Measurements from ENCODE around the gene TSPAN13.

The TSPAN13 gene

DNA sequence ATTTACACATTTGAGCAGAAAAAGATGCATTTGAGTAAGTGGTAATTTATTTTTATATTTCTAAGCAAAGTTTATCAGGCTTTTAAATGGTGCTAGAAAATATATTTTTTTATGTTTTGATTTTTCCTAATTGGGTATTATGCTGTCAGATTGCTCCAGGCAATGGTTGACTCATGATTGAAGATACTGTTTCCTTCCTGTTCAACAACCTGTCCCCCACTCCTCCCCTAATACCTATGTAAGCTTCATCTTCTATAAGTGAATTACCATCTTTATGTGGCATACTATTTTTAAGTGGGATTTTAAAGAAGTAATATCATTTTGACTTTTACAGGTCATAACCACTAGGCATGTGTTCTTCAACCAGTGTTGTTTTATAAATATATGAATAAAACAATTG, 21.4 kb downstream of the TSPAN13 start:
- no peak for DNase-seq (ENCODE audit: low spot score)

DNA sequence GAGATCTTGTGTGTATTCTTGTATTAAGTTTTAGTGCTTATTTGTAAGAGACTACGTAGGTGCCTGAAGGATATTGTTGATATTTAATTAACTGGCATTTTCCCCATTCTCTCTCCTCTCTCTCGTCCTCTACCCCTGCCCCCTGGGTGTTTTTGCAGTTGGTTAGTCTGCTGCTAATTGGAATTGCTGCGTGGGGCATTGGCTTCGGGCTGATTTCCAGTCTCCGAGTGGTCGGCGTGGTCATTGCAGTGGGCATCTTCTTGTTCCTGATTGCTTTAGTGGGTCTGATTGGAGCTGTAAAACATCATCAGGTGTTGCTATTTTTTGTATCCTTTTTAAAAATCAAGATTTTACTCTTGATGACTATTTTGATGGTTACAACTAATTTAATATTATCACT, 22.5 kb downstream of the TSPAN13 start:
- DNase-seq (ENCODE audit: low spot score), result no peak

DNA sequence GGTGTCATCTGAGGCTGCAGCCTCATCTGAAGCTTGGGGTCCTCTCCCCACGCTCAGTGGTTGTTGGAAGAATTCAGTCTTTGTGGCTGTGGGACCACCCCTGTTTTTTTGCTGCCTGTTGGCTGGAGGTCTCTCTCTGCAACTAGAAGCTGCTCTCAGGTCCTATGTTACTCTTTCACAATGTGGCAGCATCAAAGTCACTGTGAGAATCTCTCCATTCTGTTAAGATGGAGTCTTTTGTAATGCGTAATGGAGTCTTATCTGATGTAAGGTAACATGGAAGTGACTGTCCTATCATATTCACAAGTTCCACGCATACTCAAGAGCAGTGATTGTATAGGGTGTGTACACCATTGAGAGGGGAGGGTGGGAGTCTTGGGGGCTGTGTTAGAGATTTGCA, 24.9 kb downstream of the TSPAN13 start:
- no peak for DNase-seq (ENCODE audit: low spot score)

DNA sequence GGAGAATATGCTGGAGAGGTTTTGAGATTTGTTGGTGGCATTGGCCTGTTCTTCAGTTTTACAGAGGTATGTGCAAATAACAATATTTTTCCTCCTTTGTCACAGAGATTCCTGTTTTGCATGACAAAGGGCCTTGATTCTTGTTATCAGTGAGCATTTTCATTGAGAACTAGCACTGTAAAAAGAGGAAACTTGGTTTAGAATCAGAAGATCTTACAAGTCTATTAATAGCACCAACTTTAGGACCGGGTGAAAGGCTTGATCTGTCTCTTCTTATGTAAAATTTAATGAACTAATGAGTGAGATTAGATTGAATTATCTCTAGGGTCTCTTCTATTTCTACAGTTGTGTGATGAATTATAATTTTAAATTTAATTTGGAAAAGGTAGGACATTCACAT, 25.5 kb downstream of the TSPAN13 start:
- no peak for DNase-seq (ENCODE audit: low spot score)

DNA sequence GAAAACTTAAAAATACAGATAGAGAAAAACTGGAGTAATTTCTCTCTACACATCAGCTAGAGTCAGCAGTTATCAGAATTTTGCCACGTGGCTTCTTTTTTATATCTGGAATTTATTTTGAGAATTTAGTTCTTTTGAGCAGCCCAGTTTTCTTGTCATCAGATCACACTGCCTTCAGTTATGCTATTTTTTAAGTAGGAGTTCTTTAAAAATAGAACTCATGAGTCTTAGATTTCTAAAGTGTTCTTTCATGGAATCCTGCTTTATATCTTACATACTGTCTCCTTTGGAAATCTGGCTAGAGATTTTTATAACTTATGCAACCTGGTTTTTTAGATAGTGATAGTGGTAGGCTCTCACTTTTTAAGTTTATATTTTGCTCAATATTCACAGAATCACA, 27.0 kb downstream of the TSPAN13 start:
- no peak for DNase-seq (ENCODE audit: low spot score)

DNA sequence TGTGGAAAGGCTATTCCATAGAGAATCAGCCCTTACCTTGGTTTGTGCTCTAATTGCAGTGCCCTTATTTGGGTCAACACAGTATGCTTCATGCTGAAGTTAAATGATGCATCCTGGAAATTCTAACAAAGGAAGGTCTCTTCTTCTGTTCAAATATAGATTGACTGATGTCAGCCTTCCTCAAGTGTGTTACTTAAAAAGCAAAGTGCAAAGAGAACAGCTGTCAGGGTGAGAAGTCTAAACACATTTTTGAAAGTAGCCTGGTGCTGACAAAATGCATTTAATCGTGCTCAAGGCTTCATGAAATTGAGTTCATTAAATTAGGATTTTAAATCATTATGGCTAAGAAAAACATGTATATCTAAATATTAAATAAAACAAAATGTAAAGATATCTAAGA, 31.8 kb downstream of the TSPAN13 start:
- DNase-seq (ENCODE audit: low spot score), result no peak

DNA sequence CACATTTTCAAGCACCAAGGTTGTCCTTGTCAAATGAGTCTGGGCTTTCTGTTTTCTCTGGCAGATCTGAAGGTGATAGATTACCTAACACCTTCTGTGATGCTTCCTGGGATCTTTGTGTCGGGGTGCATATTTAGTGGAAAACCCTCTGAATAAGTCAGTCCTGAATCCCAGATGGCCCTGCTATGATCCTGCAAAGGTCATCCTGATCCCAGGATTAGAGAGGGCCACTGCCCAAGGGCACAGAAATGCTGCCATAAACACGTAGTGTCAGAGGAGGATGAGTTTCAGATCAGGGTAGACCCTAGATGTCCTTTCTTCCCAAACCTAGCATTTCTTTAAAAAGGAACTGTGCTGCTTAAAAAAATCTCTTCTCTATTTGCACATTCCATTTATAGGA, 32.3 kb downstream of the TSPAN13 start:
- DNase-seq (ENCODE audit: low spot score), result no peak

DNA sequence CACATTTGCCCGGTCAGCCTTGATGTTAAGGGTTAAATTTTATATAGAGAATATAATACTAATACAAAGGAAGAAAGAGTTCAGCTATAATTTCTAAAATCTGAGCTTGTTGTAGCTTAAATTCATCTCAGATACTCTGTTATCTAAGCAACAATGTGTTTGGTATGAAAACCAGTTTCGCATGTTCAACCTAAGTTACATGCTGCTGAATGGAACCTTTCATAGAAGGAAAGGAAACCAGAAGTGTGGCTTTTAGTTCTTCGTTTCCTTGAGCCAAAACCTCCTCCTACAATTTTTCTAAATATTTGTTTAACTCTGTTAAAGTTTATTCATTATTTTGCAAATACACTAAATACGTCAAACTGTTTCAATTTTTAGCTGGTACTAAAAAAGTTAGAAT, 32.7 kb downstream of the TSPAN13 start:
- DNase-seq (ENCODE audit: low spot score), result no peak

DNA sequence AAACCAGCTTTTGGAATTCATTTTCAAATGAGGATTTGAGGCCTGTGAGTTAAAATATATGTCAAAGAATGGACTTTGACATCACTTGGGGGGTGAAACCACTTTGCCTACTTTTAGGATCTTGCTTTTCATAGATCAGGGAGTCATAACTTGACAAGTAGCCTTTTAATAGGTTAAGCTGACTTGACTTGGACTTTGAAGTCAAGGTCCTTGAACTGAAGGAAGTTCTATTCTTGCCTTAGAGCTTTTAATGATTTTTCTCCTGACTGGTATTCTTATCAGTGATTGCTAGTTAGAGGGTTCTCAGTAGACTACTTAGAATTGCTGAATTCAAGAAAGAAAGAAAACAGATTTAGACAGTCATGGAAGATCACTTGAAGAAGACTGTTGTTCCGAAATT, 33.6 kb downstream of the TSPAN13 start:
- DNase-seq (ENCODE audit: low spot score), result no peak

DNA sequence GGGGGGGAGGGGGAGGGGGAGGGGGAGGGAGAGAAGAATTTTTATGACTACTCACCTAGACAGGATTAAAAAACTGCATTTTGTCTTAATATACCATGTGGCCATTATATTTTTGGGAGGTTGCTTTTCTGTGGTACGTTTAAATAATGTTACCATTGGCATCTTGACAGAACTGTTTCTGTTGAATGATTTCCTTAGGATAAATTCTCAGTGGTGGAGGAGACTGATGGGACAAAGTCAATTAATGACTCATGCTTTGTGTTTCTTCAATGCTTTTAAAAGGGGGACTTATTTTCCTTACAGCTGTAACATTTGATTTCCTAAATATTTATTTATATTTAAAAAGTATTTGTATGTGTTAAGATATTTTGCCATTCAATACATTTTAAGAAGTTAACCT, 37.5 kb downstream of the TSPAN13 start:
- DNase-seq (ENCODE audit: low spot score), result no peak

DNA sequence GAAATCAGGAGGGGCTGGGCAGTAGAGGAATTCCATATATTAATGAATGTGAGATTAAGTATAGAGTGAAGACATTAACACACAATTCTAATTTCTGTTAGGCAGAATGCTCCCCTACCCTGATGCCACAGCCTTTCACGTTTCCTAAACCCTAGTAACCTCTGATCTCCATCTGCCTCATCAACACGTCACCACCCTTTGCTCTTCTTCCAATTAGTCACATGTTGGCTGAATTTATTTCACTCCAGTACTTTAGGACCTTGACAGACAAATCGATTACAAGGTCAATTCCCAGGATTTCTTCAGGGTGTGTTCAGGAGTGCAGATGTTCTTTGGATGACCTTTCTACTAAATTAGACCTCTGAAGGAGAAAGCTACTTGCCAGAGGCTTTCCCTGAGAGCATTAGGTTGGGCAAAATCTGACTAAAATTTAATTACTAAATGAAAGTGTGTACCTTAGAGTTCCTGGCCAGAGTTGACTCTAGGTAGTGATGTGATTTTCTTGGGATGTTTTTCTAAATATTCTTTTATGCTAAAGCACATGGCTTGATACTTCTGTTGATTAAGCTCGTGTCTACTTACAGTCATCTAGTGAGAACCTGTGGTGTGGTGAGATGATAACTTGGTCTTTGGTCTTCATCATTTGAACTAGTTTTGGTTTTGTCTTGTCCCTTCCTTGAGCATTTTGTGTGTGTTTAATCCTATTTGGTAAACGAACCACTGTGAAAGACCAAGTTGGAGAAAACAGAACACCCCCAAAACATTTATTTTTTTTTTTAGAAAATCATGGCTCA, 38.5 kb downstream of the TSPAN13 start:
- no peak for DNase-seq (ENCODE audit: low spot score)

DNA sequence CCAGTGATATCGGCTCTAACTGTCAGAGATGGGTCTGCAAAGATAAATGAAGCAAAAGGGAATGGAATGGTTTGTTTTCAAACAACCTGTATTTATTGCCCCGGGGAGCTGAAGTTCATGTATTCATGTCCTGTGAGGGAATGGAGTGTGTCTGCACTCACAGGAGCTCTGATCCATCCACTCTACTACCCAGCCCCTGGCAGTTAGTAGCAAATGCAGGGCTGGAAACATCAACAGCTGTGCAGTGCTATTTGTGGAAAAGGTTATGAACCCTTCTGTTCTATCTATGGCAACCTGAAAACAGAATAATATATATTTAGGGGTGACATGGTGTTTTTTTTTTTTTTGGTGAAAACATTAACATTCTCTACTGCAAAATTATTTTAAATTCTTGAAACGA, 41.4 kb downstream of the TSPAN13 start:
- no peak for DNase-seq (ENCODE audit: low spot score)

DNA sequence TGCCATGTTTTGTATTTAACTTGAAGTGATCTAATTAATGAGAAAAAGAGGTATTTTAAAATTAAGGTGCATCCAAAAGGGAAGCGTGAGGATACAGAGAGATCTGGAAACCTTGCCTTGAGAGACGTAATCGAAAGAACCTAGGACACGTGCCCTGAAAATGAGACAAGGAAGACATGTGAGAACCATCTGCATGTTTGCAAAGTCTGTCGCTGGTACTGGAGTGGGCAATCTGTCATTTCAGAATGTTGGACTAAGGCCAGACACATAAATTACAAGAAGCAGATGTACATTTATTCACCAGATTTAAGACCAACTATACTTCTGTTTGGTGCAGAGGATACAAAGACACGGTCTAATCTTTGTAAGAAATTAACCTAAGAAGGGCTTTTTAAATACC, 42.1 kb downstream of the TSPAN13 start:
- DNase-seq (ENCODE audit: low spot score), result peak; percentile 23

DNA sequence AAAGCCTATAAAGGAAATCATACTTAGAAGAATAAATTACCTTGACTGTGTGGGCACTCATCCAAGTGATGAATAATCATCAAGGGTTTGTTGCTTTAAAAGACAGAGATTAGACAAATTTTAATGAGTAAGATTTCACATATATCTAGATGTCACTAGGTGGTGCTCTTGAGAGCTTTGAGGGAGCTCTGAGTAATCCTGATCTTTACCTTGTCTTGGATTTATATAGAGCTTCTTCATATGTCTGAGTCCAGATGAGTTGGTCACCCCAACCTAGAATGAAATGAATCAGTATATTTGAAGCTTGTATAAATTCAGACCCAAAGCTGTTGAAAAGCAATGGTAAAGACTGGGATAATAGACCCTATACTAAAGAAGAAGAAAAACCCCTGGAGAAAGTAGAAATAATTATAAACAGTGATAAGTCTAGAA, 47.6 kb downstream of the TSPAN13 start:
- peak; percentile 50 for DNase-seq (ENCODE audit: low spot score)

DNA sequence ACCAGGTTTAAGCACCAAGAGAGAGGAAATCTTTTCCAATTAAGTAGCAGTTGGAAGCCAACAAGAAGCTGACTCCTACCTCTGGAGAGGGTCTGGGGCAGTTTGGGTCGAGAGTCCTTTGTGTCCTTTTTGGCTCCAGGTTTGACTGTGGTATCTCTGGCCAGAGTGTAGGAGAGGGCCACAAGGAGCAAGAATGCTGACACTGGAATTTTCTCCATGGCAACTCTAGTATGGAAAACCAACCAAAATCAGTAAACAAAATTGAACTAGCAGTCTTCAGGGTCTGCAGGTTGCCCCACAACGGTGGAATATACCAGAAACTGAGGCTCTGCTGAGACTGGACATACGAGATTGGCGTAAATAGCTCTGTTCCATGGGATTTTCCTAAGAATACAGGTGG, 48.0 kb downstream of the TSPAN13 start:
- no peak for DNase-seq (ENCODE audit: low spot score)

DNA sequence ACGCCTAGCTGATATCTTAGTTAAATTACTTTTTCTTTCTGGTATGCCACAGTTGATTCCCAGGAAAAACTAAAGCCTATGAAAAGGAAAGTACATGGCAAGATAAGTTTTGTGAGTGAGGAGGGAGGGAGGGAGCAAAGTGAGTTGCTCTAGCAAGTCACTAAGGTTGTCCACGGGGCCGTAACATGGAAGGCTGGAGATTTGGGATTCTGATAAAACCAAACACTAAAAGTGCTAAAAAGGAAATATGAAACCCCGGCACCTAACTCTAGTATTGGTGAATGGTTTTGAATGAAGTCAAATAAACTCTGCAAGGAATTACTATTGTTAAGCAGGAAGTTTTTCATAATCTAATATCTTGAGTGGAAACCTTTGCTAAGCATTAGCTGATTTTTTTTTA, 49.6 kb downstream of the TSPAN13 start:
- DNase-seq (ENCODE audit: low spot score), result no peak

DNA sequence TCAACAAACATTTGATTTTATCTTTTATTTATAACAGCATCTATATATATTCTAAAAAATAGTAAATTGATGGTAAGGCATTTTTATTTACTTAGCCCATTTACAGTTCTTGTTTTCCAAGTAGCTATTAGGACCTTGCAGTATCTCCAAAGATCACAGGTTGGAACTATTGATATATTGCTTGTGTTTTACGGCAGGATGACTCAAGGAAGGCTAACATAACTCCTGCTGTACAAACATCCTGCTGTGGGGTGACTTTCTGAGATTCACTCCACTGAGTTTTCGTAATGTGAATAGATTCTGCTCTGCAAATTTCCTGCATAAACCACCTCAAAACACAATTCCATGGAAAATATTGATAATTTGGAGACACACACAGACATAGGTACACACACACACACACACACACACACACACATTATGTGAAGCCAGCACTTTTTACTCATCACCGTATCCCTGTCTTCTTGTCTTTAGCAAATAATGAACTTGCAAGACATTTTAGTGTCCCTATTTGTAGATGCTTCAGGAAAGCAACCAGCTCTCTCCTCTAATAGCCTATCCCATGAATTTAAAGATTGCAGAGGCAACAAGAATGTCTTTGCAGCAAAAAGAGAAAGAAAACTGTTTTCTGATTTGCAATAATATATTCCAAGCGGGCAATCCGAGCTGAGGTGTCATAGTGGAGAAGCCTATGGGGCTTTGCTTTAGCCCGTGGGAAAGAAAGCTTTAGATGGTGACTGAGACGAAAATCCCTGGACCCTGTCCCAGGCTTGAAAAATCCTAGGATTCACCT, 50.5 kb downstream of the TSPAN13 start:
- DNase-seq (ENCODE audit: low spot score), result no peak

DNA sequence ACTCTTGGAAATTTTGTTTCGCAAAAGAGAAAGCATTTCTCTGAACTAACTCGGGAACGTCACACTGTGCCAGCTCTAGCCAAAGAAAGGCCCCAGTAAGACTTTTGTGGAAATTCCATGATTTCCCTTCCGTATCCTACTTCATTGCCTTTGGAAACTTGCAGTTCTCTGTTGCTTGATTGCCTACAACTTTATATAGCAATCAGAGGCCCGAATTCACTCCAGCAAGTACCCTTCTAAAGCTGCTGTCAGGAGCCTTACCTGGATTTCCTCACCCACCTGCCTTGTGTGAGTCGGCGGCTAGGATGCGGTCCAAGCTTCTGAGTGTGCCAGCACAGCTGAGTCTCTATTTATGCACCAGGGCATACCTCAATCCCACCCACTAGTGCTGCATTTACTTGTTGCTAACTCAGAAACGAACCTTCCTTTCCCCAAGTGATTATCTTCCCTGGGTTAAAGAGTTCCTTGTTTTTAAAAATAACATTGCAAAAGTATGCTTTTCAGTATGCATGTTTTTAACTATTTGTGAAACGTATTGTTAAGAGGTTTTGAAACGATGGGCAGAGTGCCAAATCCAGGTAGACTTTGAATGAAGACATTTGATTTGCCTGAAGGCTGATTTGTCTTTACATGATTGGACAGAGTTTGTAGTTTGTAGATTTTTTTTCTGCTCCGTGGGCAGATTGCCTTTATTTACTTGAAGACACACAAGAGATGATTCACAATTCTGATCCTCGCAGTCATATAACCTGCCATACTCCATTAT, 51.3 kb downstream of the TSPAN13 start, which contains the start of gene AGR2:
Gene AGR2, minus strand, starts transcription at position 326 of the 766 bp plus-strand sequence. CDS start 3,203 bp downstream, outside the sequence.
- no peak for DNase-seq (ENCODE audit: low spot score)

DNA sequence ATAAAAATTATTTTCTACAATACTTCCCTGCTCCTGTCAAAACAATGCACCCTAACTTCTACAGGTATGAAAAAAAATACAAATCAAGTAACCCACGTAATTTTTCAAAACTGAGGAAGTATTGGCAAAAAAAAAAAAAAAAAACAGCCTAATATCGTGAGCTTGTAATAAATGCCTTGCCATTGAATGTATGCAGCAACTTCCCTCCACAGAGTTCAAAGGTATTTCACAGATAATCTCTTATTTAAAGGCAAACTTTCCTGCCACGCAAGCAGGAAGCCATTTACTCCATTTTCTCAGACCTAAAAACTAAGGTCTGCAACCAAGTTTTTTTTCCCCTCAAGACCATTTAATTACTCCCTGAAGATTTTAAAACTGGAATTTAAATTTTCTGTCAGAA, 51.9 kb downstream of the TSPAN13 start:
- DNase-seq (ENCODE audit: low spot score), result no peak

DNA sequence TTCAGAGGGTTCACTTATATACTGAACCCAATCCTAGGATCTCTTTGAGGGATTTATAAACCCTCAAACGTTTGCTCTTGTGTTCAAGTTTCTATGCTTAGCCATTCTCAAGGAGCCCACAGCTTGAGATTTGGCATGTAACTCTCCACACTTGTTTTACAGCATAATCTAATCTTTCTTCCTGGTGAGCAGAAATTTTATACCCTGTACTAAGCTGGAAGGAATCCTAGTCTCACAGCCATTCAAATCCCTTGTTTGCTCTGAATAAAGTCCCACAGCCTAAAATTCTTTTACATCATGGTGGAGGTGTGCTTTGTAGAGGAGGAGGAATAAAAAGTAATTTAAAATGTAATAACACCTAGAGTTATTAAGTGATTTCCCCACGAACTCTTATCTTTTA, 56.6 kb downstream of the TSPAN13 start:
- DNase-seq (ENCODE audit: low spot score), result no peak

DNA sequence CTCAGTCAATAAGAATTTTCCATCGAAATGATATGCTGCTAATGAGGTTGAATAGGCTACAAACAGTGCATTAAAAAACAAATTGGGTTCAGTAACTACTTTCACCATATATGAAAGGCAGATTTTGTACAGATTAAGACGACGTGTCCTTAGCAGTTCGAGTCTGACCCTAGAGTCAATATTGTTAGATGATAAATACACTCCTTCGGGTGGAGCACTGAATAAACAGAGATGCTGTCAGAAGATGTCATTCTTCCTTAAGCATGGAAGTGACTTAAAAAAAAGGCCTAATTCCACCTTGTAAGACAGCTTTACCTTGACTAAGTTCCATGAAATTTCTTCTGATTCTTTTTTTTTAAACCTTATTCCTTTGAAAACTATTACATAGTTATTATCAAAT, 57.0 kb downstream of the TSPAN13 start:
- DNase-seq (ENCODE audit: low spot score), result no peak

DNA sequence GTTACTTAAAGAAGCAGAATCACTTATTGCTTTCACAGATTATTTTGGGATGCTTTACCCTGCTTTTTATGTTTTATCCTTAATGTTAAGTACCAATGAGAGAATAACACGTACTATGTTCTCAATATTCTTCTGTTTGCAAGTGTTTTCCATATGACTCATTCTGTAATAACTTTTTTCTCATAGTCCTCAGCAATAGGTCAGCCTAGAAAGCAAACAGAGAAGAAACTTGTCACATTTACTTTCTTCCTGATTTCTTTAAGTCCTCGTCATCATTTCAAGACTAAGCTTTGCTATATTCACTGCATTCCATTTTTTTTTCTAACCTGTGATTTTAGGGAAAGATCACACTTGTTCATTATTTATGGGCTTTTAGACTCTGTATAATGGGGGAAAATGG, 58.0 kb downstream of the TSPAN13 start:
- DNase-seq (ENCODE audit: low spot score), result no peak

Data from SK-N-DZ (cell line).